Measurements from ENCODE around the gene RNF141. TPM values are rescaled to one million over a fixed set of nuclear protein-coding genes. Genes with fewer than 3 reads are reported as not detected.
A peak's percentile ranks its signal among the peaks of the same experiment; 100 is the strongest.

Gene RNF141
- total and polyA plus RNA-seq, 7 experiments from 2014 or later, result 11.9 to 26.6 (median 17.3) TPM

GRCh38 chr11:10495464-10495786, 45.6 kb downstream of the RNF141 start:
- no peaks in the 10 kb centered on the region for H3K4me1 ChIP-seq (ENCODE audit: control insufficient read depth in 2 of 2, insufficient read depth in 2 of 2, low read length in 2 of 2)
- H3K4me1 Mint-ChIP-seq, result peaks cover 0 to 15% (median 0%) of the 10 kb centered on the region in 7 donors
- H3K9me3 Mint-ChIP-seq, result no peaks in the 10 kb centered on the region
- POLR2A ChIA-PET, result no interaction called here
- no peaks in the 10 kb centered on the region for H3K9me3 ChIP-seq (ENCODE audit: control insufficient read depth in 2 of 3, low read length in 3 of 3)
- peaks cover 18 to 62% (median 34%) of the 10 kb centered on the region in 5 donors for H3K36me3 Mint-ChIP-seq
- CTCF ChIA-PET, result interaction anchor here (0.6 kb wide), 1 partner anchor 46 kb away, joined by 3 read pairs; the partner anchor contains the start of gene RNF141
- H3K4me3 ChIP-seq (ENCODE audit: low read length), result no peak overlapping the region
- H3K27me3 ChIP-seq (ENCODE audit: control insufficient read depth in 2 of 2, insufficient read depth in 2 of 2, low read length in 2 of 2), result no peaks in the 10 kb centered on the region
- no peak for ATAC-seq
- no peak overlapping the region for H3K27ac ChIP-seq (ENCODE audit: low read depth, low read length)
- no peak overlapping the region for H3K27ac Mint-ChIP-seq
- intact Hi-C loops (cut with micrococcal nuclease), result no loop called here
- H3K36me3 ChIP-seq (ENCODE audit: control insufficient read depth in 2 of 3, insufficient read depth in 3 of 3, low read length in 3 of 3), result peaks cover 0 to 100% (median 11%) of the 10 kb centered on the region in 3 experiments
- no peak for DNase-seq
- no peak overlapping the region for H3K4me3 Mint-ChIP-seq
- no peaks in the 10 kb centered on the region for H3K27me3 Mint-ChIP-seq

GRCh38 chr11:10494636-10495463, 46.1 kb downstream of the RNF141 start:
- intact Hi-C loops (cut with micrococcal nuclease), result loop anchor here in 1 of 2 donors (5.0 kb wide), 1 partner anchor 38 kb away; the partner anchor contains the start of gene AMPD3
- ATAC-seq (no peak), DNase-seq (no peak)
- ChIA-PET CTCF (interaction anchor here (0.6 kb wide), 1 partner anchor 46 kb away, joined by 3 read pairs; the partner anchor contains the start of gene RNF141), POLR2A (no interaction called here)
- H3K9me3 Mint-ChIP-seq, result no peaks in the 10 kb centered on the region
- peaks cover 0 to 15% (median 0%) of the 10 kb centered on the region in 7 donors for H3K4me1 Mint-ChIP-seq
- H3K9me3 ChIP-seq (ENCODE audit: control insufficient read depth in 2 of 3, low read length in 3 of 3), result no peaks in the 10 kb centered on the region
- H3K27me3 ChIP-seq (ENCODE audit: control insufficient read depth in 2 of 2, insufficient read depth in 2 of 2, low read length in 2 of 2), result no peaks in the 10 kb centered on the region
- no peak overlapping the region for H3K4me3 Mint-ChIP-seq
- H3K27me3 Mint-ChIP-seq, result no peaks in the 10 kb centered on the region
- no peak overlapping the region for H3K27ac ChIP-seq (ENCODE audit: low read depth, low read length)
- peak overlapping the region in 1 of 9 donors; percentile 72 for H3K27ac Mint-ChIP-seq
- H3K4me3 ChIP-seq (ENCODE audit: low read length), result no peak overlapping the region
- peaks cover 5 to 100% (median 7%) of the 10 kb centered on the region in 3 experiments for H3K36me3 ChIP-seq (ENCODE audit: control insufficient read depth in 2 of 3, insufficient read depth in 3 of 3, low read length in 3 of 3)
- no peaks in the 10 kb centered on the region for H3K4me1 ChIP-seq (ENCODE audit: control insufficient read depth in 2 of 2, insufficient read depth in 2 of 2, low read length in 2 of 2)
- H3K36me3 Mint-ChIP-seq, result peaks cover 19 to 56% (median 36%) of the 10 kb centered on the region in 5 donors

- Mint-ChIP-seq H3K4me1 (peaks cover 0 to 15% (median 5%) of the 10 kb centered on the region in 7 donors), H3K4me3 (no peak overlapping the region), H3K27ac (no peak overlapping the region), H3K9me3 (no peaks in the 10 kb centered on the region), H3K36me3 (peaks cover 21 to 54% (median 36%) of the 10 kb centered on the region in 5 donors), H3K27me3 (no peaks in the 10 kb centered on the region)
- H3K27me3 ChIP-seq (ENCODE audit: control insufficient read depth in 2 of 2, insufficient read depth in 2 of 2, low read length in 2 of 2), result no peaks in the 10 kb centered on the region
- peaks cover 5 to 98% (median 7%) of the 10 kb centered on the region in 3 experiments for H3K36me3 ChIP-seq (ENCODE audit: control insufficient read depth in 2 of 3, insufficient read depth in 3 of 3, low read length in 3 of 3)
- no peaks in the 10 kb centered on the region for H3K9me3 ChIP-seq (ENCODE audit: control insufficient read depth in 2 of 3, low read length in 3 of 3)
- POLR2A ChIA-PET, result no interaction called here
- no peak overlapping the region for H3K27ac ChIP-seq (ENCODE audit: low read depth, low read length)
- H3K4me3 ChIP-seq (ENCODE audit: low read length), result no peak overlapping the region
- no peaks in the 10 kb centered on the region for H3K4me1 ChIP-seq (ENCODE audit: control insufficient read depth in 2 of 2, insufficient read depth in 2 of 2, low read length in 2 of 2)
- CTCF ChIA-PET, result no interaction called here
- intact Hi-C loops (cut with micrococcal nuclease), result loop anchor here in 1 of 2 donors (5.0 kb wide), 1 partner anchor 36 kb away; the partner anchor contains the start of gene AMPD3
- DNase-seq, result no peak
- ATAC-seq, result no peak
These were observed 47.8 kb downstream of the RNF141 start for GRCh38 chr11:10493041-10493663.

GRCh38 chr11:10492084-10492483, 48.9 kb downstream of the RNF141 start:
- no peak for ATAC-seq
- Histone ChIP-seq H3K27me3 (ENCODE audit: control insufficient read depth in 2 of 2, insufficient read depth in 2 of 2, low read length in 2 of 2) (no peaks in the 10 kb centered on the region), H3K9me3 (ENCODE audit: control insufficient read depth in 2 of 3, low read length in 3 of 3) (no peaks in the 10 kb centered on the region), H3K4me3 (ENCODE audit: low read length) (no peak overlapping the region), H3K4me1 (ENCODE audit: control insufficient read depth in 2 of 2, insufficient read depth in 2 of 2, low read length in 2 of 2) (no peaks in the 10 kb centered on the region), H3K27ac (ENCODE audit: low read depth, low read length) (no peak overlapping the region), H3K36me3 (ENCODE audit: control insufficient read depth in 2 of 3, insufficient read depth in 3 of 3, low read length in 3 of 3) (peaks cover 7 to 94% (median 7%) of the 10 kb centered on the region in 3 experiments)
- intact Hi-C loops (cut with micrococcal nuclease), result loop anchor here in 1 of 2 donors (5.0 kb wide), 1 partner anchor 35 kb away; the partner anchor contains the start of gene AMPD3
- CTCF ChIA-PET, result interaction anchor here (1.1 kb wide), 1 partner anchor 88 kb away, joined by 3 read pairs; no protein-coding TSS in a partner anchor
- DNase-seq, result no peak
- H3K36me3 Mint-ChIP-seq, result peaks cover 23 to 54% (median 31%) of the 10 kb centered on the region in 5 donors
- no peak overlapping the region for H3K4me3 Mint-ChIP-seq
- POLR2A ChIA-PET, result no interaction called here
- no peaks in the 10 kb centered on the region for H3K9me3 Mint-ChIP-seq
- H3K27ac Mint-ChIP-seq, result peak overlapping the region in 4 of 9 donors; percentile 6 to 72 (median 14)
- peaks cover 0 to 20% (median 8%) of the 10 kb centered on the region in 7 donors for H3K4me1 Mint-ChIP-seq
- H3K27me3 Mint-ChIP-seq, result no peaks in the 10 kb centered on the region

GRCh38 chr11:10490398-10491241, 50.4 kb downstream of the RNF141 start:
- H3K4me1 Mint-ChIP-seq, result peaks cover 4 to 22% (median 8%) of the 10 kb centered on the region in 7 donors
- Histone ChIP-seq H3K27me3 (ENCODE audit: control insufficient read depth in 2 of 2, insufficient read depth in 2 of 2, low read length in 2 of 2) (no peaks in the 10 kb centered on the region), H3K4me1 (ENCODE audit: control insufficient read depth in 2 of 2, insufficient read depth in 2 of 2, low read length in 2 of 2) (no peaks in the 10 kb centered on the region), H3K4me3 (ENCODE audit: low read length) (no peak overlapping the region), H3K36me3 (ENCODE audit: control insufficient read depth in 2 of 3, insufficient read depth in 3 of 3, low read length in 3 of 3) (peaks cover 0 to 94% (median 12%) of the 10 kb centered on the region in 3 experiments), H3K27ac (ENCODE audit: low read depth, low read length) (no peak overlapping the region), H3K9me3 (ENCODE audit: control insufficient read depth in 2 of 3, low read length in 3 of 3) (no peaks in the 10 kb centered on the region)
- peak overlapping the region in 5 of 9 donors; percentile 7 to 72 (median 59) for H3K27ac Mint-ChIP-seq
- CTCF ChIA-PET, result interaction anchor here (1.6 kb wide), 1 partner anchor 45 kb away, joined by 3 read pairs; no protein-coding TSS in a partner anchor
- ATAC-seq (no peak), DNase-seq (no peak)
- H3K36me3 Mint-ChIP-seq, result peaks cover 17 to 51% (median 31%) of the 10 kb centered on the region in 5 donors
- H3K27me3 Mint-ChIP-seq, result no peaks in the 10 kb centered on the region
- intact Hi-C loops (cut with micrococcal nuclease), result loop anchor here in 1 of 2 donors (5.0 kb wide), 1 partner anchor 33 kb away; the partner anchor contains the start of gene AMPD3
- no peaks in the 10 kb centered on the region for H3K9me3 Mint-ChIP-seq
- POLR2A ChIA-PET, result no interaction called here
- no peak overlapping the region for H3K4me3 Mint-ChIP-seq

- intact Hi-C loops (cut with micrococcal nuclease), result loop anchor here in 1 of 2 donors (5.0 kb wide), 1 partner anchor 33 kb away; the partner anchor contains the start of gene AMPD3
- Histone ChIP-seq H3K27me3 (ENCODE audit: control insufficient read depth in 2 of 2, insufficient read depth in 2 of 2, low read length in 2 of 2) (no peaks in the 10 kb centered on the region), H3K4me3 (ENCODE audit: low read length) (no peak overlapping the region), H3K36me3 (ENCODE audit: control insufficient read depth in 2 of 3, insufficient read depth in 3 of 3, low read length in 3 of 3) (peaks cover 0 to 94% (median 12%) of the 10 kb centered on the region in 3 experiments), H3K4me1 (ENCODE audit: control insufficient read depth in 2 of 2, insufficient read depth in 2 of 2, low read length in 2 of 2) (no peaks in the 10 kb centered on the region), H3K9me3 (ENCODE audit: control insufficient read depth in 2 of 3, low read length in 3 of 3) (no peaks in the 10 kb centered on the region), H3K27ac (ENCODE audit: low read depth, low read length) (no peak overlapping the region)
- no peak for DNase-seq
- peak overlapping the region in 7 of 9 donors; percentile 1 to 78 (median 53) for H3K27ac Mint-ChIP-seq
- H3K4me3 Mint-ChIP-seq, result no peak overlapping the region
- peaks cover 4 to 22% (median 8%) of the 10 kb centered on the region in 7 donors for H3K4me1 Mint-ChIP-seq
- peaks cover 14 to 52% (median 31%) of the 10 kb centered on the region in 5 donors for H3K36me3 Mint-ChIP-seq
- ChIA-PET CTCF (interaction anchor here (1.6 kb wide), 1 partner anchor 44 kb away, joined by 3 read pairs; no protein-coding TSS in a partner anchor), POLR2A (no interaction called here)
- no peaks in the 10 kb centered on the region for H3K27me3 Mint-ChIP-seq
- ATAC-seq, result no peak
- no peaks in the 10 kb centered on the region for H3K9me3 Mint-ChIP-seq
These were observed 51.0 kb downstream of the RNF141 start for GRCh38 chr11:10490032-10490397.
